GM12801 (cell line): ENCODE data around the gene LGR4.

Experiments
- TF ChIP-seq, protein P1 (sequence below): IDR thresholded peaks from one replicate; pipeline ENCODE4 v1.5.1; 2011; ENCODE audit warnings: control low read depth; ENCODE audit not compliant: insufficient read length; ENCODE audit errors: extremely low read depth

The LGR4 gene

GRCh38 chr11:27395556-27396258 is 76.9 kb downstream of the LGR4 start:
- TF ChIP-seq, protein P1, sequence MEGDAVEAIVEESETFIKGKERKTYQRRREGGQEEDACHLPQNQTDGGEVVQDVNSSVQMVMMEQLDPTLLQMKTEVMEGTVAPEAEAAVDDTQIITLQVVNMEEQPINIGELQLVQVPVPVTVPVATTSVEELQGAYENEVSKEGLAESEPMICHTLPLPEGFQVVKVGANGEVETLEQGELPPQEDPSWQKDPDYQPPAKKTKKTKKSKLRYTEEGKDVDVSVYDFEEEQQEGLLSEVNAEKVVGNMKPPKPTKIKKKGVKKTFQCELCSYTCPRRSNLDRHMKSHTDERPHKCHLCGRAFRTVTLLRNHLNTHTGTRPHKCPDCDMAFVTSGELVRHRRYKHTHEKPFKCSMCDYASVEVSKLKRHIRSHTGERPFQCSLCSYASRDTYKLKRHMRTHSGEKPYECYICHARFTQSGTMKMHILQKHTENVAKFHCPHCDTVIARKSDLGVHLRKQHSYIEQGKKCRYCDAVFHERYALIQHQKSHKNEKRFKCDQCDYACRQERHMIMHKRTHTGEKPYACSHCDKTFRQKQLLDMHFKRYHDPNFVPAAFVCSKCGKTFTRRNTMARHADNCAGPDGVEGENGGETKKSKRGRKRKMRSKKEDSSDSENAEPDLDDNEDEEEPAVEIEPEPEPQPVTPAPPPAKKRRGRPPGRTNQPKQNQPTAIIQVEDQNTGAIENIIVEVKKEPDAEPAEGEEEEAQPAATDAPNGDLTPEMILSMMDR, result no peak

DNA sequence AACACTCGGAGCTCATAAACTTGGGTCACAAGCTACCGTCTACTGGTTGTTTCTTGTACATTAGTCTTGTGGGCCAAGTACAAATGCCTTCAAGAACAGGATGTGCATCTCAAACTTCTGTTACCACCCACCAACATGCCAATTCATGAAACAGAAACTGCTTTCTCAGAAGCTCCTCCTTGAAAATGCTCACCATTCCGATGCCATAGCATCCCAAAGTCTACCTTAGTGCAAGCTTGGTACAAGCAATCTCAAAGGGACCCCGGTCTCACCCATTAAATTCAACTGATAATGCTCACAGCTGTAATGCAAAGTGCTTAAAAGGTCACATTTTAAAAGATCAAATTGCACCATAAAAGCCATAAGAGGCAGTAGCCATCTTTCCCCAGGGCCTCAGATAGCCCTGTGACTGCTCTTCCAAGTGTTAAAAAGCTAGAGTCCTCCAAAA is 77.8 kb downstream of the LGR4 start:
- TF ChIP-seq, protein P1, result no peak

GRCh38 chr11:27392278-27393114 is 80.1 kb downstream of the LGR4 start:
- TF ChIP-seq, protein P1, result no peak

- TF ChIP-seq, protein P1, result no peak
Measured at GRCh38 chr11:27391331-27392015, 81.1 kb downstream of the LGR4 start.

DNA sequence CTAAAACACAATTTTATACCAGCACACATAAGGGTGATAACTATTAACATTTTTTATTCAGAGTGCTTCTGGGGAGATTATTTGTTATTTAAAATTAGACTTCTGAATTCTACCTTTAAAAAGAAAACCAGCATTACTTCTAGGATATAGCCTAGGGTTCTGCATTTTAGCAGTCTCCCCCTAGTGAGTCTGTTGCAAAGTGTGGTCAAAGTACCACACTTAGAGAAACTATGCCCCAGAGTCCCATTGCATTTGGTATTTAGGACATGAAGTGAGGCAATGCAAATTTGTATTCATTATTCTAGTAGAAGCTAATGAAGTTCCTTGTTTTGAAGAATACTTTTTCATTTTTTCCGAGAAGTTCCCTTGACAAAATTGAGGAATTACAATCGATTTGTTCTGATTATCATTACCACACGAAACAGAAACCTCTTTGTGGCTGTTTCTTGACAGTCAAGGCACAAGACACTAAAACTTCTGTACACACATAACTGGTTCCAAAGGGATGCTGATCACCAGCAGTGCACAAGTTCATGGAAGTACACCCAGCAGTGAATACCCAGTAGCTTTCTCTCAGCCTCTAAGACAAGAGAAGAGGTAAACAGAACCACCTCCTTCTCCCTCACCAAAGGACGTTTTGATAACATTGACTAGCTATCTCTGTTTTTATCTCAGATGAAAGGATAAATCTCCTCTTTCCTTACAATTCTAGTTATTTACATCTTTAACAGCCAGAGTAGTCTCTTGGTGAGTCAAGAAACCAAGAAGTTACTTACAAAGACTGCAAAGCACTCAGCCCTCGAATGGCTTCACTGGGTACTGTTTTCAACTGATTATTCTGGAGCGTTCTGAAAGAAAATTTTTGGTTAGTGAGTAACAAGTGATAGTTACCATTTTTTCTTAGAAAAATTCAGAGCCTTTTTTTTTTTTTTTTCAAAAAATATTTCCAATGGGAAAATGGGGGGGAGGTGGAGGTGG is 82.0 kb downstream of the LGR4 start:
- TF ChIP-seq, protein P1, result no peak

DNA sequence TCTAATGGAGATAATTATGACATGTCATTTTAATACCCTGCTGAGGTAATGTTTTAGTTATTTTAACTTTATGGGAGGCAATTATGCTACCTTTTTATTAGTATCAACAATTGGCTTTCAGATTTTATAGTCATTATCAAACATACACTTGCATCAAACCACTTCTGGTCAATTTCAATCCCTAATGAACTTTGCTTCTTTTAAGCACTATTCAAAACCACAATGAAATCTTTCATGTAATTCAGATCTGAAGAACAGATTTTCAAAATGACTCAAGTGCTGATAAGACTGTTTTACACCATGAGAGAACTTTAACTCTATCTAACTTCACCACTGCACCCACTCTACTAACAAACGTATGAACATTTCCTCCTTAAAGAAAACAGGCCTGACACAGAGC is 83.7 kb downstream of the LGR4 start:
- TF ChIP-seq, protein P1, result no peak

GRCh38 chr11:27388001-27388400 is 84.6 kb downstream of the LGR4 start:
- TF ChIP-seq, protein P1, result no peak
